HuH-7.5 (cell line): ENCODE data around the gene CHI3L1.

Experiments used
- DNase-seq: peaks from one replicate; pipeline ENCODE4 v3.0.0; 2011; ENCODE audit warnings: low spot score

CHI3L1 gene

DNA sequence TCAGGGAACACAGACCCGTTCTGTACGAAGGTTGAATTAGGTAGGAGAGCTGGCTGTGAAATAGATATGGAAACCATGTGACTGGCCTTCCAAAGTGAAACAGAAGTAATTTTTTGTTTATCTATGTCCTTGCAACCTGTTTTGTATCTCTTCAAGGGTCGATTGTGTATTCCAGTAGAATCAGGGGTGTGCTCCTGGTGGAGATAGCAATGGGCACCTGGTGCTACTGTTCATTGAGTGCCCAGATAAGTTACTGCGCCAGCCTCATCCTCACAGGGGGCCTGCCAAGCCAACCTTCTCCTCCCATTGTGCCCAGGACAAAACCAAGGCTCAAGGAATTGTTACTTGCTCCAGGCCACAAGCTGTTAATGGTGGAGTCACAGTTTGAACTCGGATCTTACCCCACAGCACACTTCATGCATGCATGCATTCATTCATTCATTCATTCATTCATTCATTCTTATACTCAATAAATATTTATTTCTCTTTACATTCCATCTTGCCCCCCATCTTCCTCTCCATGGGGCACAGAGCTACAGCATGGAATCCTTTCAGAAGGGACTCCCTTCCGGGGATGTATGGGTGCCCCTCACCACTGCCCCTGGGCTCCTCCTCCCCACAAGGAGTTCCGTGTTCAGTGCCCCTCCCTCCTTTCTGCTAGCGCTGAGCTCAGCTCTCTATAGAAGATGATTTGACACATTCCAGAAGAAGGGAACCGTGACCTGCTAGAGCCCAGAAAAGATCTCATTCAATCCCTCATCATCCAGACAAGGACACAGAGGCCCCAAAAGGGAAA is 34.9 kb downstream of the CHI3L1 start:
- DNase-seq, result no peak

DNA sequence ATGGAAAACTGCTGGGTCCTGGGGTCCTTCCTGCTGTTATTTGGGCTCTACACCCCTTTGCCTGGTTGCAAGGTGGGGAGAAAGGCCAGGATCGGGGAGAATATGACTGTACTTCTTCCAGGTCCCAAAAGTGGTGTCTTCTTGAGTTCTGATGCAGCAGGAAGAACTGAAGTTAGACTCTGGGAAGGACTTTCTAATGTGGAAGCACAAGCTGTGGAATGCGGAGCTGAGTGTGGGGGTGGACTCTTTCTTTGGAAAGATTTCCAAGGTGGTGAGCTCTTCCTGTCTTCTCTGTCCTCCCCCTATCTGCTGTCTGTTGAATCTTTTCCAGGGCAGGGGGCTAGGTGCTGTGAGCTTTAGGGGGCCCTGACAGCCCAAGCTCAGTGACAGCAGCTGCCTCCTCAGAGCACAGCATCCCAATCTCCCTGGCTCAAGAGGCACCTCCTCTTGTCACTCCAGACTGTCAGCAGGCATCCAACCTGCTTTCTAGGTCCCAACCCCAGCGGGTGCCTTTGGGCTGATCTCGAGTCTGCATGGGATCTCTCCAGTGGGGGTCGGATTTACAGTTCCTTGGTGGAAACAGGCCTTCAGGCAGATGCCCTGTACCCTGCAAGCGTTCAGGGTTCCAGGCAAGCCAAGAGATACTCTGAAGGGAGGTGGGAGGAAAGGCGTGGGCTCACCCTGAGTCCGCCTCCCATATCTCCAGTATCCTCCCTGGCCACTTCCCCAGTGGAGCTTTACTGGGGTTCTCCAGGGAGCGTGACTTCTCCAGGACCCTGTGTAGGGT is 35.8 kb downstream of the CHI3L1 start:
- no peak for DNase-seq

DNA sequence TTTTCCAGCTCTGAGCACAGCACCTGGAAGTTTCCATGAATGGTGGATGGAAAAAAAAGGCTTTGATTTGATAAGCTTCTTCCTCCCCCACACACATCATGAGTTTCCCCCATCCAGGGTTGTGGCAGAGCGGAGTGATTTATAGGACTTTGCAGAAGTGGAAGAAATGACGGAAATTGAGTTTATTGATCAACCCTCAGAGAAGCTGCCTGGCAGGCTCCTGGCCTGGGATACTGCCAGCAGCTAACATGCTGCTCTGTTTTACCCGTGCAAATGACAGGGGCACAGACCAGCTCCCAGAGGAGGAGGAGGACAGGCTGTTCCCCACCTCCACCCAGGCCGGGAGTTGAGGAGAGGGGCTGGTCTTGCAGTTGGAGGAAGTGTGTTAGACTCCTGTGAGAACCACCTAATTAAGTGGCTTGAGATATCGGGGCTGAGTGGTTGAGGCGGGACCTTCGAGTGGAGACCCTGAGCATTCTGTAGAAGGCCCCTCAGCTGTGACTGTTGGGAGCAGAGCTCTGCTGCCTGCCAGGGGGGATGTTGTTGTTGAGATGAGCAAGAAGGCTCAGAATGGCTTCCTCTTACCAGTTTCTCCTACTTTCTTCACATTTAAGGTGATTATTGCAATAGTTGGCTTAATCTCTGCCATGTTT is 37.2 kb downstream of the CHI3L1 start:
- DNase-seq, result no peak

DNA sequence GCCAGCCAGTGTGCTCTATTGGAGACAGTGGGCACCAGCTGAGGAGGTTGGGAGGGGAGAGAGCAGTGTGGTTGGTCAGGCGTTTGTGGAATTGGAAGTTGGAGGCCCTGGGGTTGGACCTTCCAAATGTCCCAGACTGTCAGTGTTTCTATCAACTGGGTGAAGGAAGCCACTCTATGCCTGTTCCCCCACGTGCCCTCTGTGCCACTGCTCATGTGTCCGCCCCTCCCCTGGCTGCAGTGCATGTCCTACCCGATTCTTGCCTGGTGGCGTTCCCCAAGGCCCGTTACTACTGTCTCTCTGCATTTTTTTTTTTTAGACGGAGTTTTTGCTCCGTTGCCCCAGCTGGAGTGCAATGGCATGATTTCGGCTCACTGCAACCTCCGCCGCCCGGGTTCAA is 37.9 kb downstream of the CHI3L1 start:
- DNase-seq, result no peak

DNA sequence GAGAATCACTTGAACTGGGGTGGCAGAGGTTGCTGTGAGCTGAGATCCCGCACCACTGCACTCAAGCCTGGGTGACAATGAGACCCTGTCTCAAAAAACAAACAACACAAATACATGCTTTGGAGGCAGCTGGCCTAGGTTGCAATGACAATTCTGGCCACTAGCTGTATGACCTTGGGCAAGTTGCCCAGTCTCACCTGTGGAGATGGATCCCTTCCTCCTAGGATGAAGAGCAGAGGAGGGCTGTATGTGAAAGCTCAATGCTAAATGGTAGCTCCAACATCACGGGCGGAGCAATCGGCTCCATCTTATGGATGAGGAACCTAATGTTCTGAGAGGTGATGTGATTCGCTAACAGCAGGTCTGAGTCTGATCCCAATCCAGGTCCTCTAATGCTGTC is 38.4 kb downstream of the CHI3L1 start:
- peak; percentile 61 for DNase-seq

DNA sequence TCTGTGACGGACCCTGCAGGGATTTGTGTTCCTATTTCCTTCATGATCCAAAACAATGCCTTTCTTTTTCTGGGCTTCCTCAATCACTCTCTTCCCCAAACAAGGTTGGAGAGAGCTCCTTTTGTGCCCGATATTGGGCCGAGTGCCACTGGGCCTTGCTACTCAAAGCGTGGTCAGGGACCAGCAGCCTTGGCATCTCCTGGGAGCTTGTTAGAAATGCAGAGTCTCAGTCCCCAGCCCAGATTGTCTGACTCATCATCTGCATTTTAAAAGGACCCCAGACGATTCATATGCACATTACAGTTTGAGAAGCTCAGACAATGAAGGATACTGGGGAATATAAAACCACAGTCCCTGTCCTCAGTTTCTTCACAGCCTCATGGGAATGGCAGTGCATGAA is 39.1 kb downstream of the CHI3L1 start:
- no peak for DNase-seq

DNA sequence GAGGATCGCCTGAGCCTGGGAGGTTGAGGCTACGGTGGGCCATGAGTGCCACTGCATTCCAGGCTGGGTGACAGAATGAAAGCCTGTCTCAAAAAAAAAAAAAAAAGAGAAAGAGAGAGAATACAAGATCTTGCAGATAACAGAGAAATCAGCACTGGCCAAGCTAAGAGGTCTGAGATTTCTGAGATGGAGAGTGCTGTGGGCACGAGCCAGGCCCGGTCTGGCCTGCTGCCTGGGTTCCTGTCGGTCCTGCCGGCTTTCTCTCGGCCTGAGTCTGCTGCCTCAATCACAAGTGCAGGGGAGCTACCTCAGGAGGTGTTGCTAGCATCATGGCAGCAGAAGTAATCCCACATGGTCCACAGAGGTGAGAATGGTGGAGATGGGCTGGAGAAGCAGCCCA is 40.0 kb downstream of the CHI3L1 start:
- DNase-seq, result no peak

DNA sequence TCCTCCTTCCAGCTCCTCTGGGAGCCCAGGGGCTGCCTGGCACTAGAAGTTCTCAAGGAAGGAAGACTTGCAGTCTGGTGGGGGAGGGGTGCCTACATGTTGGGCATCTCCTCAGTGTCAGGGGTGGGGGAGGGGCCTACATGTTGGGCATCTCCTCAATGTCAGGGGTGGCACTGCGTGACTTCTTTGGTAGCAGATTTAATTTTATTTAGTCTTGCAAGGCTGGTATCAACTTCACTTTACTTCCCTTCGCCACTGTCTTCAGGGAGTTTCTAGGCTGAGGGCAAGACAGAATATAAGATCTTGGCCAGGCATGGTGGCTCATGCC is 40.5 kb downstream of the CHI3L1 start:
- no peak for DNase-seq

DNA sequence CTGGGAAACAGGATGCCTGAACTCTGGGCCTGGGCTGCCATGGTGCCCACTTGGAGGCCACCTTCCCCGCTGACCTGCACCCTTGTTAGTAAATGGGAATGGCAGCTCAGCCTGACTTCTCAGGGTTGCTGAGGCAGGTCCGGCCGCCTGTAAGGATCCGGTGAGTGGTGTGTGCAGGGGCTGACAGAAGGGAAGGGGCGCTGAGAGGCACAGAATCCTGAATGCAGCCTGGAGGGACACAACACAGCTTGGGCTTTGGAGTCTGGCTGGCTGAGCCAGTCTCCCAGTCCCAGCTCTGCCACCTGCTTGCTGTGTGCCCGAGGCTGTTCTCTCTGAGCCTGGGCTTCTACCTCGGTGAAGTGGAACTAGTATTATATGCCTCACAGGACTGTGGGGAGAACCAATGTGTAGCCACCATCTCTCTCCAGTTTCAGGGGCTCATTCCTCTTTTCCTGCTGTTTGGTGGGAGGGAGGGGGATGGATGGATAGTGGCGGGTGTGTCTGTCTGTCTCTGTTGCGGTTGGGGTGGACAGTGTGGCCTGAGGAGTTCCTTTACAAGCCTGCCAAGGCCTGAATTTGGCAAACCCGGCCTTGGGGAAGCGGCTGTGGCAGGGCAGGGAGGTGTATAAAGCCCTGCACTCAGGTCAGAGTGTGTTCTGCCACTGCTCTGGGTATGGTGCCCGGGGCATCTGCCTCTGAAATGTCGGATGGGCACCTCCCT is 41.0 kb downstream of the CHI3L1 start:
- DNase-seq, result no peak

DNA sequence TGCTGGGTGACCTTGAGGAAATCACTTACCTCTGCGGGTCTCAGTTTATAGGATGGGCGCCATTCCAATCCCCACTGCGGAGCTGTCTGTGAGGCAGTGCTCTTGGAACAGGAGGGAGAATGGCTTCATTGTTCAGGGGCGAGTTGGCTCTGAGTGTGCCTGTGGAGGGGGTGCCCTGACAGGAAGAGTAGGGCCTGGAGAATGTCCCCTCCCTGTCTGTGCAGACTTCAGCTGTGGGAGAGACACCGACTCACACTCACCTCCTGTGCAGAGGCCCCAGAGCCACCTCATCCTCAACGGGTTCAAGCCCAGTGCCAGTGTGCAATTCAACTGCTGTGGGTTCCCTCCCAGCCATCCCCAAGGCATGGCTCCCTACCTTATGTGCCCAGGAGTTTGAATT is 41.8 kb downstream of the CHI3L1 start:
- DNase-seq, result no peak

DNA sequence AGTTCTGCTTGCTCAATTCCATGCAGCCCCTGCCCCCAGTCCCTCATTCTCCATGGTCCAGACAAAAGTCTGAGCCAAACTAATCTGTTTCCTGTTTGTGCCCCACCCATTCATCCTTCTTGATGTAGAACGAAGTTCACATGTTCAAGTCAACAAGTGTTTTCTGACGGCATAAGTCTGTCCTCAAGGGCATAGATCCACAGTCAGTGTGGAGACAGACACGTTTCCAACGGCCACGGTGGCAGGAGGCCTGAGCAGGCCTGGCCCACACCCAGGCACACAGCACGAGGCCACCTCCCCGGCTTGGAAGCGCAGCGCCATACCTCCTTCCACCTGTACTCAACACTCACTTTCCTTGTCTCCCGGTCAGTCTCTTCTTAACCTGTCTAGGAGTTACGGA is 42.9 kb downstream of the CHI3L1 start:
- DNase-seq, result no peak

DNA sequence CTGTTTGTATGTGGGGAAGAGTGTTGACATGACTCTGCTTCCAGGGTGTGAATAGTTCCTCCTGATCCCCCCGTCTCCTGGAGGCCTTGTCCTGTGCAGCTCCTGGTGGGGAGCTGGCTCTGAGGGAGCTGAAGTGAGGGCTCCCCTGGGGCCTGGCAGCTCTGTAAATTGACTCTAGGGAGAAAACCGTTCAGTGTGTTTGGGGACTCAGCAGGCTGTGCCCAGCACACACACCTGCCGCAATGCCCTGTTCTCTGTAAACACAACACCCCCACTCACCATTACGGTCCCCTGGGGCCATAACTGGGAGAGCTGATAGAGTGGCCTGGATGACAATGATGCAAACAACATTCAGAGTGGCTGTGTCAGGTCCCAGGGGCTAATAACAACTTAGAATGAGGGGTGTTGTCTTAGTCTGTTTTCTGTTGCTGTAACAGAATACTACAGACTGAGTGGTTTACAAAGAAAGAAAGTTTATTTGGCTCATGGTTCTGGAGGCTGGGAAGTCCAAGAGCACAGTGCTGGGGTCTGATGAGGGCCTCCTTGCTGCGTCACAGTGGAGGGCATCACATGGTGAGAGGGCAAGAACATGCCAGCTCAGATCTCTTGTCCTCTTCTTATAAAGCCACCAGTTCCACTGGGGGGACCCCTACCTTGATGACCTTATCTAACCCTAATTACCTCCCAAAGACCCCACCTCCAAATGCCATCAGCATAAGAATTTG is 43.7 kb downstream of the CHI3L1 start:
- DNase-seq, result no peak

DNA sequence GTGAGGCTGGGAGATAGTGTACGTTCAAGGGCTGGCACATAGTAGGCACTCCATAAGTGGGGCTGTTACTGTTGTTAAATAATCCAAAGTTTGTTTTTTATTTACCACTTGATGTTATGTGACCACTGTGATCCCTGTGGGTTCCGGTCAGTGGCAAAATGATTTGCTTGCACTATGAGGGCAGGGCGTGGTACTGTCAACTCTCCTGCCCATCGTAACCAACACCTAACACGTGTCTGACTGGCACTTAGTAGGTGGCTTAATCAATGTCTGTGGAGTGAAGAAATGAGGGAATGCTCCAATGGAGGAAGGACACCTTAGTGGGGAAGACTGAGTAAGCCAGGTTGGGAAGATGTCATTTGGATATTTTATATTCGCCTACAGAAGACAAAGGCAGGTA is 44.4 kb downstream of the CHI3L1 start:
- DNase-seq, result no peak

DNA sequence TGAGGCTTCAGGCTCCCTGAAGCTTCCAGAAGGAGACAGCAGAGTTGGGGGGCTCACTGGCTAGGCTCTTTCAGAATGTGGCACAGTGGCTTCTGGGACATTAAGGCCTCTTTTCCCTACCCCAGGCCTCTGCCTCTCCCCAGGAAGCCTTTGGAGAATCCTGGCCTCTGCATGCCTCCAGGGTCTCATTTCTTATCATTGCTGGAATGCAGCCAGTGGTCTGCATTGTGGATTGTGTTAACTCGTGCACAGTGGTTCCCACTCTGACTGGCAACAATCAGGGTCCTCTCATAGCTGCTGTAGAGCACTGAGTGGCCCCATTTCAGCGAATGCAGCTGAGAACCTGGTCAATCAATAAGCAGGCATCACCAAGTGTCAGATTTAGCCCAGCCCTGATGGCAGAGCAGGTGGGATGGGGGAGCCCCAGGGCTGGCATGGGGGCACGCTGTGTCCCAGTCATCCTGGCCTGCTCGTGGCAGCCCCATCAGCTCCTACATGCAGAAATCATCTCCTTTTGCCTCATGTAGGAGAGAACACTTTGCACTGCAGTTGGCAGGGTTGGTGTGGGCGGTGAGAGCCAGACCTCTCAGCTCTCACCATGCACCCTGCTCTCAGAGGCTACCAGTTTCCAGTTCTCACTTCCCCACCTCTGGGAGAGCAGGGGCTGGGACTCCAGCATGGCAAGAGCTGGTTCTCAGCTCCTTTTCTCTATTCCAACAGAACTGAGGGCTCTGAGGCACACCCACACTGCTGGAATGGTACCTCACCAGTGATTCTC is 45.6 kb downstream of the CHI3L1 start:
- DNase-seq, result no peak

DNA sequence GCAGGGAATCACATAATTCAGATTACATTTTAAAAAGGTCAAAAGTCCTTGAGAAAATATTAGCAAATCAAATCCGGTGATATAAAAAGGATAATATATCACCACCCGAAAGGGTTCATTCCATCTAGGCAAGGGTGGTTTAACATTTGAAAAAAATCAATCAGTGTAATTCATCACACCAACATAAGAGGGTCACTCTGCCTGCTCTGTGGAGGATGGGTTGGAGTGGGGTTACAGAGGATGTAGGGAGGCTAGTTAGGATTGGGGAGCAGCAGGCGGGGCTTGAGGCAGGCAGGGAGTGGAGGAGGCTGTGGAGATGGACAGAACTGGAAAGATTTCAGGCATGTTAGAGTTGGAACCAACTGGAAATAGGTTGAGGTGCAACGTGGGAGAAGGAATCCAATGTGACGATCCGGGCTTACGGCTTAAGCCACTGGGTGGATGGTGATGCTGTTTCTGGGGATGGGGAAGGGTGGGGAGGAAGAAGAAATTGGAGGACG is 46.5 kb downstream of the CHI3L1 start:
- no peak for DNase-seq

DNA sequence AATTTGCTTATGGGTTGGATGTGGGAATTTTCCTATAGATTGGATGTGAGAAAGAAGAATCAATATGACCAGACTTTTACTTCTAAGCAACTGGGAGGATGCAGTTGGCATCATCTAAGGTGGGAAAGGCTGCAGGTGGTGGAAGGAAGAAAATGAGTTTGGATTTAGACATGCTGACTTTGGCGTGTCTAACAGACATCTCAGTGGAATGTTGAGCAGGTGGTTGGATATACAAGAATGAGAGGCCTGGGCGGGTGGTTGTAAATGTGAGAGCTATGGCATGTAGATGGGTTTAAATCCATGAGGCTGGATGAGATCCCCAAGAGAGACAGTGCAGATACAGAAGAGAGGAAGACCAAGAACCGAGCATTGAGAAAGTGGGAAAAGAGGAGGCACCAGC is 48.4 kb downstream of the CHI3L1 start:
- no peak for DNase-seq

DNA sequence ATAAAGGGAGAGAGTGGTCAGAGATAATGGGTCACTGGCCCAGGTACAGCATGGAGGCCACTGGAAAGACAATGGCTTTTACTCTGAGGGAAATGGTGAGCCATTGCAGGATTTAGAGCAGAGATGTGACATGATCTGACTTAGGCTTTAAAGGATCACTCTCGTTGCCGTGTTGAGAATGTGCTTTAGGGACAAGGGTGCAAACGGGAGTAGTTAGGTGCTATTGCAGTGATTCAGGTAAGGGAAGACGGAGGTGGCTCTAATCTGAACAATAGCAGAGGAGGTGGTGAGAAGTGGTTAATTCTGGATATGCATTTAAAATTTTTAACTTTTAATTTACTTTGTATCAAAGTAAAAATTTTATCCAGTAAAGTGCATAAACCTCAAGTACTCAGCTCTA is 49.2 kb downstream of the CHI3L1 start:
- DNase-seq, result no peak

DNA sequence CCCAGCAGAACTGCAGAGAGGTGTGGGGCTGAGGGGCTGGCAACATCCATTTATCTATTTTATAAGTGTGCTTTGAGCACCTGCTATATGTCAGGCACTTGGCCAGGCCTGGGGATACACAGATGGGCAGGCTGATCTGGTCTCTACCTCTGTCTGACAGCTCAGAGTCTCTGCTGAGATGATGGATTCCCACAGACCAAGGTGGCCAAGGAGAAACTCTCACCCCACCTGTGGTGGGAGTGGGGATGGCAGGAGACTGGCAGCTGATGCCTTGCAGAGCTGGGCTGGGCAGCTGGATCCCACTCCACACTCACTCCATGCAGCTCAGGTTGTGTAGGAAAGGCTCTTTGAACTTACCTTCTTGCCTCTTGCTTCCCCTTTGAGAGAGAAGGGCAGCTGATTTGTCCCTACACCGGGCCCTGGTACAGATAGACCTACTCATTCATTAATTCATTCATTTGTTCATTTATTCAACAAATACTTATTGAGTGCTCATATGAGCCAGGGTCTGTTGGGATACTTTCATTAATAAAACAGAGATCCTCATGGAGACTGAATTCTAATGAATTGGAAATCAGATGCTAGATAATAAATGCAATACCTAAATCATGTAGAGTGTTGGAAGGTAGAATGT is 50.0 kb downstream of the CHI3L1 start:
- peak; percentile 45 for DNase-seq

DNA sequence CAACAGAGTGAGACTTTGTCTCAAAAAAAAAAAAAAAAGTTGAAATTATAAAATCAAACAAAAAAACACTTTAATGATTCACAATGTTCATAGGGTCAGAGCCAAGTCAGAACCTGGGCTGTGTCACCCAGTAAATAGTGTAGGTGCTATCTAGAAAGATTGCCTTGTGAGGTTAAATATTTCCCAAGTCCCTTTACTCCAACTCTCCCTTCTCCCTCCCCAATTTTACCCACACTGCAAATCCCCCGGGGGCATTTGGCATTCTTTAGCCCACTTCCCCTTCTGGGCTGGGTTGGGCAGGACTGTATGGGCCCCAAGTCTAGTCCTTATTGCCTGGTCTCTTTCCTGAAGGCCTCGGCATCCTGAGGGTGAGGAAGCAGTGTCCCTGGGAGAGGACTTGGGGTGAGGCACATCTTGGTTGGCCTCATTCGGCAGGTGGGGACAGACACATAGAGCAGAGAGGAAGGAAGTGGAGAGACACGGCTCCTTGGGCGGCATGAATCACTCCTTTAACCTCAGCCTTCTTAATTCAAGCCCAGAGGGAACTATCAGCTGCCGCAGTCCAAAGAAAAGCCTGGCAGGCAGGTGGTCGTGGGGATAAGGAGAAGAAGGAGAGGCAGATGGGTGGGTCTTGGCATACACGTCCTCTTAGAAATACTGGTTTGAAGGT is 50.7 kb downstream of the CHI3L1 start:
- no peak for DNase-seq
